H9 (cell line): ENCODE measurements around the gene RNF183. TPM values are rescaled to one million over a fixed set of nuclear protein-coding genes. Genes with fewer than 3 reads are reported as not detected.

Source experiments
- DNase-seq: peaks from one replicate; pipeline ENCODE4 v3.0.0-alpha.2; 2017
- H2AFZ ChIP-seq: one replicate; pipeline ENCODE4 v1.6.1; 2013; ENCODE audit warnings: mild to moderate bottlenecking, low read length, control low read depth, moderate library complexity
- H2AK5ac ChIP-seq: 2 replicates; pipeline ENCODE4 v1.6.1; 2013; ENCODE audit warnings: low read length, control low read depth, mixed read lengths; ENCODE audit not compliant: insufficient read length
- H2BK120ac ChIP-seq: one replicate; pipeline ENCODE4 v1.6.1; 2013; ENCODE audit warnings: low read depth, mild to moderate bottlenecking, low read length, control low read depth, inconsistent platforms; ENCODE audit not compliant: poor library complexity, severe bottlenecking
- H2BK12ac ChIP-seq: 2 replicates; pipeline ENCODE4 v1.6.1; 2013; ENCODE audit warnings: low read length, control low read depth, mixed read lengths, low read depth; ENCODE audit not compliant: insufficient read length
- H2BK15ac ChIP-seq: 2 replicates; pipeline ENCODE4 v1.6.1; 2013; ENCODE audit warnings: low read depth, low read length, control low read depth
- H2BK20ac ChIP-seq: one replicate; pipeline ENCODE4 v1.6.1; 2013; ENCODE audit warnings: low read depth, mild to moderate bottlenecking, low read length, control low read depth, inconsistent platforms; ENCODE audit not compliant: poor library complexity, severe bottlenecking
- H2BK5ac ChIP-seq: 2 replicates; pipeline ENCODE4 v1.6.1; 2013; ENCODE audit warnings: low read length, control low read depth, mixed read lengths; ENCODE audit not compliant: insufficient read length
- H3K14ac ChIP-seq: 2 replicates; pipeline ENCODE4 v1.6.1; 2013; ENCODE audit warnings: low read length, control low read depth; ENCODE audit not compliant: insufficient read depth
- H3K18ac ChIP-seq: 2 replicates; pipeline ENCODE4 v1.6.1; 2013; ENCODE audit warnings: low read depth, mild to moderate bottlenecking, mixed read lengths, low read length, control low read depth; ENCODE audit not compliant: insufficient read length
- H3K23ac ChIP-seq: 2 replicates; pipeline ENCODE4 v1.6.1; 2013; ENCODE audit warnings: low read length, control low read depth, mixed read lengths, low read depth; ENCODE audit not compliant: insufficient read length
- H3K23me2 ChIP-seq: 2 replicates; pipeline ENCODE4 v1.6.1; 2013; ENCODE audit warnings: low read depth, mild to moderate bottlenecking, mixed read lengths, low read length, control low read depth; ENCODE audit not compliant: insufficient read length, poor library complexity, severe bottlenecking
- H3K27ac ChIP-seq: 2 replicates; pipeline ENCODE4 v1.5.1; 2013; ENCODE audit warnings: low read length, control low read depth, mixed read lengths, low read depth; ENCODE audit not compliant: insufficient read length
- H3K27me3 ChIP-seq: 2 replicates; pipeline ENCODE4 v1.6.1; 2013; ENCODE audit warnings: low read length, control low read depth, inconsistent platforms; ENCODE audit not compliant: insufficient read depth
- H3K4ac ChIP-seq: 2 replicates; pipeline ENCODE4 v1.6.1; 2013; ENCODE audit warnings: low read depth, mild to moderate bottlenecking, control low read depth, inconsistent platforms, low read length, moderate library complexity
- H3K4me1 ChIP-seq: 2 replicates; pipeline ENCODE4 v1.6.1; 2013; ENCODE audit warnings: low read length, control low read depth, inconsistent platforms; ENCODE audit not compliant: insufficient read depth
- H3K4me2 ChIP-seq: 2 replicates; pipeline ENCODE4 v1.6.1; 2013; ENCODE audit warnings: low read length, control low read depth, mixed read lengths; ENCODE audit not compliant: insufficient read length, insufficient read depth
- H3K56ac ChIP-seq: 2 replicates; pipeline ENCODE4 v1.6.1; 2013; ENCODE audit warnings: low read depth, mild to moderate bottlenecking, mixed read lengths, low read length, control low read depth; ENCODE audit not compliant: insufficient read length
- H3K79me1 ChIP-seq: 2 replicates; pipeline ENCODE4 v1.6.1; 2013; ENCODE audit warnings: low read depth, mild to moderate bottlenecking, moderate library complexity, low read length, control low read depth, inconsistent platforms; ENCODE audit not compliant: insufficient read depth, poor library complexity, severe bottlenecking
- H3K79me2 ChIP-seq: 2 replicates; pipeline ENCODE4 v1.6.1; 2013; ENCODE audit warnings: low read length, control low read depth, inconsistent platforms; ENCODE audit not compliant: insufficient read depth
- H3K9ac ChIP-seq: 2 replicates; pipeline ENCODE4 v1.6.1; 2013; ENCODE audit warnings: low read length, control low read depth, mixed read lengths; ENCODE audit not compliant: insufficient read length; ENCODE audit errors: extremely low read depth
- H3K9me3 ChIP-seq: one replicate; pipeline ENCODE4 v1.6.1; 2013; ENCODE audit warnings: low read depth, low read length, inconsistent platforms; ENCODE audit not compliant: control insufficient read depth
- H3T11ph ChIP-seq: one replicate; pipeline ENCODE4 v1.6.1; 2013; ENCODE audit warnings: mild to moderate bottlenecking, low read length, control low read depth, inconsistent platforms
- H4K20me1 ChIP-seq: one replicate; pipeline ENCODE4 v1.6.1; 2013; ENCODE audit not compliant: control insufficient read depth, insufficient read length, insufficient read depth
- H4K5ac ChIP-seq: 2 replicates; pipeline ENCODE4 v1.6.1; 2013; ENCODE audit warnings: low read depth, mild to moderate bottlenecking, mixed read lengths, low read length, control low read depth; ENCODE audit not compliant: insufficient read length
- H4K8ac ChIP-seq: replicated peaks from 2 replicates; pipeline ENCODE4 v1.6.1; 2013; ENCODE audit warnings: low read length, control low read depth, mixed read lengths, low read depth; ENCODE audit not compliant: insufficient read length
- H4K91ac ChIP-seq: 2 replicates; pipeline ENCODE4 v1.6.1; 2013; ENCODE audit warnings: low read depth, mild to moderate bottlenecking, moderate library complexity, mixed read lengths, low read length, control low read depth; ENCODE audit not compliant: insufficient read length
- H3K27ac Mint-ChIP-seq, 3 experiments: 2 replicates in 2 of 3; 3 replicates in 1 of 3; pipeline ENCODE4 v1.8.0; 2020 to 2021; ENCODE audit warnings: mixed read lengths in 3 of 3, mild to moderate bottlenecking in 1 of 3, moderate library complexity in 1 of 3
- H3K27me3 Mint-ChIP-seq: 2 replicates; pipeline ENCODE4 v1.8.0; 2021; ENCODE audit warnings: low read depth, mild to moderate bottlenecking, moderate library complexity, mixed read lengths
- H3K36me3 Mint-ChIP-seq, 3 experiments: 2 replicates in 2 of 3; 3 replicates in 1 of 3; pipeline ENCODE4 v1.8.0; 2020 to 2021; ENCODE audit warnings: low read depth in 3 of 3, mixed read lengths in 3 of 3; ENCODE audit not compliant: insufficient read depth in 1 of 3
- H3K4me1 Mint-ChIP-seq, 2 experiments: 2 replicates each; pipeline ENCODE4 v1.8.0; 2020; ENCODE audit warnings: mixed read lengths in 2 of 2
- H3K4me3 Mint-ChIP-seq, 2 experiments: 2 replicates in 1 of 2; 3 replicates in 1 of 2; pipeline ENCODE4 v1.8.0; 2020 to 2021; ENCODE audit warnings: mild to moderate bottlenecking in 2 of 2, mixed read lengths in 2 of 2, moderate library complexity in 1 of 2
- H3K9me3 Mint-ChIP-seq, 2 experiments: 2 replicates in 1 of 2; 3 replicates in 1 of 2; pipeline ENCODE4 v1.8.0; 2020; ENCODE audit warnings: mild to moderate bottlenecking in 2 of 2, mixed read lengths in 2 of 2, moderate library complexity in 1 of 2
- CTCF ChIP-seq: fragments of 200-600 bp; sonication (generic); conservative IDR thresholded peaks from 3 replicates; pipeline ENCODE4 v1.8.0; 2021; ENCODE audit warnings: antibody characterized with exemption, mild to moderate bottlenecking
- WGBS: extraction: QIAGEN DNeasy Blood & Tissue Kit; methylation state at CpG from one replicate; pipeline ENCODE4 v1.1.7; 2013; ENCODE audit warnings: missing lambda C conversion rate, low lambda C conversion rate, mixed read lengths; ENCODE audit not compliant: insufficient read length; ENCODE audit errors: extremely low coverage; 5-methylcytosine and 5-hydroxymethylcytosine counted together
- total RNA-seq: library from RNA; stranded (reverse); gene quantifications from 2 replicates; pipeline ENCODE4 v1.2.1, GENCODE V29; 2021

RNF183 gene
- total RNA-seq, 1 experiment from 2014 or later, result 0.33 TPM

GRCh38 chr9:113254991-113255390 is 48.2 kb downstream of the RNF183 start:
- no peak overlapping the region for H2BK120ac ChIP-seq
- no peak overlapping the region for H4K91ac ChIP-seq
- H3K27ac ChIP-seq, result no peak overlapping the region
- no peak overlapping the region for H3K56ac ChIP-seq
- H4K8ac ChIP-seq, result no peak overlapping the region
- no peak overlapping the region; a peak in 1 of 7 replicates for H3K27ac Mint-ChIP-seq
- H3K27me3 ChIP-seq, result no peaks in the 10 kb centered on the region
- H4K5ac ChIP-seq, result no peak overlapping the region
- no peaks in the 10 kb centered on the region for H3K4me1 Mint-ChIP-seq
- no peaks in the 10 kb centered on the region for H3K79me2 ChIP-seq
- H2BK5ac ChIP-seq, result no peak overlapping the region
- no peaks in the 10 kb centered on the region for H3K79me1 ChIP-seq
- DNase-seq, result no peak
- H2BK20ac ChIP-seq, result no peak overlapping the region
- no peaks in the 10 kb centered on the region for H3K27me3 Mint-ChIP-seq
- no peaks in the 10 kb centered on the region for H3K23me2 ChIP-seq
- no peak overlapping the region for H2BK12ac ChIP-seq
- no peak overlapping the region for H3K14ac ChIP-seq
- no CpG with 5 or more reads among the region's 1 CpG for WGBS
- no peak overlapping the region for H3K23ac ChIP-seq
- no peaks in the 10 kb centered on the region for H3K9me3 ChIP-seq
- H3T11ph ChIP-seq, result no peak overlapping the region
- H4K20me1 ChIP-seq, result no peaks in the 10 kb centered on the region
- no peak overlapping the region for H2BK15ac ChIP-seq
- H3K18ac ChIP-seq, result no peak overlapping the region
- TF ChIP-seq CTCF, result no peak
- no peak overlapping the region for H3K4me2 ChIP-seq
- H3K9me3 Mint-ChIP-seq, result 0 out of 5 replicates have a peak, but pooled peaks cover 0 to 1% of the 10 kb centered on the region in 2 experiments
- no peak overlapping the region for H3K4me3 Mint-ChIP-seq
- no peak overlapping the region for H3K4ac ChIP-seq
- no peak overlapping the region for H2AK5ac ChIP-seq
- no peak overlapping the region for H3K9ac ChIP-seq
- peaks cover 7 to 20% (median 19%) of the 10 kb centered on the region in 3 experiments; a peak in 6 of 7 replicates for H3K36me3 Mint-ChIP-seq
- no peak overlapping the region for H2AFZ ChIP-seq
- H3K4me1 ChIP-seq, result no peaks in the 10 kb centered on the region
